Fibroblast of the aortic adventitia (primary cell): ENCODE data around the gene OR5AC2. TPM values are rescaled to one million over a fixed set of nuclear protein-coding genes. Genes with fewer than 3 reads are reported as not detected.

Experiments used
- DNase-seq: peaks from one replicate; pipeline ENCODE4 v3.0.0-alpha.2; 2010; ENCODE audit warnings: low read depth
- H3K4me3 ChIP-seq: 2 replicates; pipeline ENCODE4 v1.5.1; 2011; ENCODE audit warnings: low read depth, mild to moderate bottlenecking, control low read depth, low read length, moderate library complexity
- CTCF ChIP-seq: IDR thresholded peaks from 2 replicates; pipeline ENCODE4 v1.5.1; 2011; ENCODE audit warnings: mild to moderate bottlenecking, low read length, control low read depth, inconsistent platforms; ENCODE audit not compliant: insufficient read depth
- total RNA-seq: library from RNA; depleted of rRNA; stranded (reverse); fragments of >200 nt; gene quantifications from 2 replicates; pipeline ENCODE4 v1.2.3, GENCODE V29; 2012; ENCODE audit warnings: low replicate concordance

Gene OR5AC2
- total RNA-seq, 1 donor: not detected

GRCh38 chr3:98049271-98049670, 37.7 kb upstream of the OR5AC2 start:
- no peak overlapping the region for H3K4me3 ChIP-seq
- no peak for TF ChIP-seq CTCF
- no peak for DNase-seq

- TF ChIP-seq CTCF: no peak
- no peak for DNase-seq
- no peak overlapping the region for H3K4me3 ChIP-seq
These were observed 30.9 kb upstream of the OR5AC2 start for GRCh38 chr3:98056035-98056434.

- H3K4me3 ChIP-seq: no peak overlapping the region
- no peak for TF ChIP-seq CTCF
- DNase-seq: no peak
These were observed 29.3 kb upstream of the OR5AC2 start for GRCh38 chr3:98057631-98058030.

GRCh38 chr3:98058244-98058960, 28.6 kb upstream of the OR5AC2 start:
- no peak overlapping the region for H3K4me3 ChIP-seq
- TF ChIP-seq CTCF: no peak
- no peak for DNase-seq

GRCh38 chr3:98068824-98069223, 18.1 kb upstream of the OR5AC2 start:
- no peak for TF ChIP-seq CTCF
- no peak for DNase-seq
- no peak overlapping the region for H3K4me3 ChIP-seq

GRCh38 chr3:98070840-98071239, 16.1 kb upstream of the OR5AC2 start:
- no peak for TF ChIP-seq CTCF
- no peak overlapping the region for H3K4me3 ChIP-seq

GRCh38 chr3:98073486-98073885, 13.5 kb upstream of the OR5AC2 start:
- no peak overlapping the region for H3K4me3 ChIP-seq
- no peak for TF ChIP-seq CTCF
- no peak for DNase-seq

More at GRCh38 chr3:98070840-98071239, 16.1 kb upstream of the OR5AC2 start:
- DNase-seq: no peak
